ENCODE data around the gene SPATA6L. TPM values are rescaled to one million over a fixed set of nuclear protein-coding genes. Genes with fewer than 3 reads are reported as not detected.

The SPATA6L gene
- total and polyA plus RNA-seq, 2 of the 13 experiments (the other 11 are each of a cell fraction or from before 2014, with no cell fraction given), result 1.1 to 1.9 TPM

DNA sequence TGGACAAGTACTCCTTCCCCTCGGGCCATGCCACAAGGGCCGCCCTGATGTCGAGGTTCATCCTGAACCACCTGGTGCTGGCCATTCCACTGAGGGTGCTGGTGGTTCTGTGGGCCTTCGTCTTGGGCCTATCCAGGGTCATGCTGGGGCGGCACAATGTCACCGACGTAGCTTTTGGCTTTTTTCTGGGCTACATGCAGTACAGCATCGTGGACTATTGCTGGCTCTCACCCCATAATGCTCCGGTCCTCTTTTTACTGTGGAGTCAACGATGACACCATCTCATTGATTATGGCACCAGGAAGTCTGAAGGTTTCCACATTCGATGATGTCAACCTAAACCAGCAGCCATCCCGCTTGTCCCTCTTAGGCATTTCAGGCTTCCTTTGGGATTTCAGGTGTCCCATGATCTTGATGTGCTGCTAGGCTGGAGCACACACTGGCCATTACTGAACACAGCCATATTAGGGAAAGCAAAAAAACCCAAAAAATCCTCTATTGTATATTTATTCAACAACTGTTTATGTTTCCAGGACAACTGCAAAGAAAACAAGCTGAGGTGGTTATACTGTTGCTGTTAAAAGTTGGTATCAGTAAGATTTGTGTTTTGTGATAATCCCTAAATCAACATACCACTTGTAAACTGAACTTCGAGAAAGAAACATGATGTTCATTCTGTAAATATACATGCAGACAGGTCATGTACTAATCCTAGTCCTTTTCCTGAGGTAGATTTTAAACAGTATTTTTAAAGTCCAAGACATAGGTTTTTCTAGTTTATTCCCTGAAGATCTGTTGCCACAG, 3.1 kb downstream of the SPATA6L start (continued):
- TF ChIP-seq ZNF251 (CRISPR knock-in tag; IDR thresholded peaks at IDR 0.05) (no peak), NFIC (IDR thresholded peaks at IDR 0.05; ENCODE audit: low read length) (no peak), MYC (CRISPR knock-in tag; IDR thresholded peaks at IDR 0.05; ENCODE audit: borderline replicate concordance) (0 out of 2 replicates have a peak, but pooled peaks have one; percentile 48), MXD4 (CRISPR knock-in tag; IDR thresholded peaks at IDR 0.05) (no peak), ZNF781 (CRISPR knock-in tag; IDR thresholded peaks at IDR 0.05; ENCODE audit: borderline replicate concordance, not compliant biosample characterization) (peak; percentile 71), ZNF317 (CRISPR knock-in tag; IDR thresholded peaks at IDR 0.05) (no peak; the same call in 1 of the 2 replicates), RARG (CRISPR knock-in tag; IDR thresholded peaks at IDR 0.05; ENCODE audit: low read depth) (no peak), YEATS2 (CRISPR knock-in tag; IDR thresholded peaks at IDR 0.05; ENCODE audit: borderline replicate concordance) (peak; percentile 39; the same call in 1 of the 2 replicates), HNF4A (CRISPR knock-in tag; IDR thresholded peaks at IDR 0.05) (no peak), ETV5 (CRISPR knock-in tag; IDR thresholded peaks at IDR 0.05; ENCODE audit: borderline replicate concordance) (peak; percentile 1; the same call in 1 of the 2 replicates), STAT5B (CRISPR knock-in tag; IDR thresholded peaks at IDR 0.05) (0 out of 2 replicates have a peak, but pooled peaks have one; percentile 7), ZSCAN25 (CRISPR knock-in tag; IDR thresholded peaks at IDR 0.05) (peak; percentile 2; the same call in 1 of the 2 replicates), HMG20B (CRISPR knock-in tag; conservative IDR thresholded peaks at IDR 0.05) (no peak), SALL1 (CRISPR knock-in tag; IDR thresholded peaks at IDR 0.05) (no peak; the same call in 1 of the 2 replicates), ZNF17 (CRISPR knock-in tag; IDR thresholded peaks at IDR 0.05) (no peak)
- TF ChIP-seq, protein P1, sequence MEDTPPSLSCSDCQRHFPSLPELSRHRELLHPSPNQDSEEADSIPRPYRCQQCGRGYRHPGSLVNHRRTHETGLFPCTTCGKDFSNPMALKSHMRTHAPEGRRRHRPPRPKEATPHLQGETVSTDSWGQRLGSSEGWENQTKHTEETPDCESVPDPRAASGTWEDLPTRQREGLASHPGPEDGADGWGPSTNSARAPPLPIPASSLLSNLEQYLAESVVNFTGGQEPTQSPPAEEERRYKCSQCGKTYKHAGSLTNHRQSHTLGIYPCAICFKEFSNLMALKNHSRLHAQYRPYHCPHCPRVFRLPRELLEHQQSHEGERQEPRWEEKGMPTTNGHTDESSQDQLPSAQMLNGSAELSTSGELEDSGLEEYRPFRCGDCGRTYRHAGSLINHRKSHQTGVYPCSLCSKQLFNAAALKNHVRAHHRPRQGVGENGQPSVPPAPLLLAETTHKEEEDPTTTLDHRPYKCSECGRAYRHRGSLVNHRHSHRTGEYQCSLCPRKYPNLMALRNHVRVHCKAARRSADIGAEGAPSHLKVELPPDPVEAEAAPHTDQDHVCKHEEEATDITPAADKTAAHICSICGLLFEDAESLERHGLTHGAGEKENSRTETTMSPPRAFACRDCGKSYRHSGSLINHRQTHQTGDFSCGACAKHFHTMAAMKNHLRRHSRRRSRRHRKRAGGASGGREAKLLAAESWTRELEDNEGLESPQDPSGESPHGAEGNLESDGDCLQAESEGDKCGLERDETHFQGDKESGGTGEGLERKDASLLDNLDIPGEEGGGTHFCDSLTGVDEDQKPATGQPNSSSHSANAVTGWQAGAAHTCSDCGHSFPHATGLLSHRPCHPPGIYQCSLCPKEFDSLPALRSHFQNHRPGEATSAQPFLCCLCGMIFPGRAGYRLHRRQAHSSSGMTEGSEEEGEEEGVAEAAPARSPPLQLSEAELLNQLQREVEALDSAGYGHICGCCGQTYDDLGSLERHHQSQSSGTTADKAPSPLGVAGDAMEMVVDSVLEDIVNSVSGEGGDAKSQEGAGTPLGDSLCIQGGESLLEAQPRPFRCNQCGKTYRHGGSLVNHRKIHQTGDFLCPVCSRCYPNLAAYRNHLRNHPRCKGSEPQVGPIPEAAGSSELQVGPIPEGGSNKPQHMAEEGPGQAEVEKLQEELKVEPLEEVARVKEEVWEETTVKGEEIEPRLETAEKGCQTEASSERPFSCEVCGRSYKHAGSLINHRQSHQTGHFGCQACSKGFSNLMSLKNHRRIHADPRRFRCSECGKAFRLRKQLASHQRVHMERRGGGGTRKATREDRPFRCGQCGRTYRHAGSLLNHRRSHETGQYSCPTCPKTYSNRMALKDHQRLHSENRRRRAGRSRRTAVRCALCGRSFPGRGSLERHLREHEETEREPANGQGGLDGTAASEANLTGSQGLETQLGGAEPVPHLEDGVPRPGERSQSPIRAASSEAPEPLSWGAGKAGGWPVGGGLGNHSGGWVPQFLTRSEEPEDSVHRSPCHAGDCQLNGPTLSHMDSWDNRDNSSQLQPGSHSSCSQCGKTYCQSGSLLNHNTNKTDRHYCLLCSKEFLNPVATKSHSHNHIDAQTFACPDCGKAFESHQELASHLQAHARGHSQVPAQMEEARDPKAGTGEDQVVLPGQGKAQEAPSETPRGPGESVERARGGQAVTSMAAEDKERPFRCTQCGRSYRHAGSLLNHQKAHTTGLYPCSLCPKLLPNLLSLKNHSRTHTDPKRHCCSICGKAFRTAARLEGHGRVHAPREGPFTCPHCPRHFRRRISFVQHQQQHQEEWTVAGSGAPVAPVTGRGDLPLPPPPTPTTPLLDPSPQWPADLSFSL (CRISPR knock-in tag; IDR thresholded peaks at IDR 0.05), result no peak
- TF ChIP-seq, protein P2, sequence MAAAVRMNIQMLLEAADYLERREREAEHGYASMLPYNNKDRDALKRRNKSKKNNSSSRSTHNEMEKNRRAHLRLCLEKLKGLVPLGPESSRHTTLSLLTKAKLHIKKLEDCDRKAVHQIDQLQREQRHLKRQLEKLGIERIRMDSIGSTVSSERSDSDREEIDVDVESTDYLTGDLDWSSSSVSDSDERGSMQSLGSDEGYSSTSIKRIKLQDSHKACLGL (CRISPR knock-in tag; IDR thresholded peaks at IDR 0.05), result 0 out of 2 replicates have a peak, but pooled peaks have one; percentile 71
- TF ChIP-seq, protein P3, sequence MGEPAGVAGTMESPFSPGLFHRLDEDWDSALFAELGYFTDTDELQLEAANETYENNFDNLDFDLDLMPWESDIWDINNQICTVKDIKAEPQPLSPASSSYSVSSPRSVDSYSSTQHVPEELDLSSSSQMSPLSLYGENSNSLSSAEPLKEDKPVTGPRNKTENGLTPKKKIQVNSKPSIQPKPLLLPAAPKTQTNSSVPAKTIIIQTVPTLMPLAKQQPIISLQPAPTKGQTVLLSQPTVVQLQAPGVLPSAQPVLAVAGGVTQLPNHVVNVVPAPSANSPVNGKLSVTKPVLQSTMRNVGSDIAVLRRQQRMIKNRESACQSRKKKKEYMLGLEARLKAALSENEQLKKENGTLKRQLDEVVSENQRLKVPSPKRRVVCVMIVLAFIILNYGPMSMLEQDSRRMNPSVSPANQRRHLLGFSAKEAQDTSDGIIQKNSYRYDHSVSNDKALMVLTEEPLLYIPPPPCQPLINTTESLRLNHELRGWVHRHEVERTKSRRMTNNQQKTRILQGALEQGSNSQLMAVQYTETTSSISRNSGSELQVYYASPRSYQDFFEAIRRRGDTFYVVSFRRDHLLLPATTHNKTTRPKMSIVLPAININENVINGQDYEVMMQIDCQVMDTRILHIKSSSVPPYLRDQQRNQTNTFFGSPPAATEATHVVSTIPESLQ (CRISPR knock-in tag; conservative IDR thresholded peaks at IDR 0.05), result no peak
- TF ChIP-seq, protein P4, sequence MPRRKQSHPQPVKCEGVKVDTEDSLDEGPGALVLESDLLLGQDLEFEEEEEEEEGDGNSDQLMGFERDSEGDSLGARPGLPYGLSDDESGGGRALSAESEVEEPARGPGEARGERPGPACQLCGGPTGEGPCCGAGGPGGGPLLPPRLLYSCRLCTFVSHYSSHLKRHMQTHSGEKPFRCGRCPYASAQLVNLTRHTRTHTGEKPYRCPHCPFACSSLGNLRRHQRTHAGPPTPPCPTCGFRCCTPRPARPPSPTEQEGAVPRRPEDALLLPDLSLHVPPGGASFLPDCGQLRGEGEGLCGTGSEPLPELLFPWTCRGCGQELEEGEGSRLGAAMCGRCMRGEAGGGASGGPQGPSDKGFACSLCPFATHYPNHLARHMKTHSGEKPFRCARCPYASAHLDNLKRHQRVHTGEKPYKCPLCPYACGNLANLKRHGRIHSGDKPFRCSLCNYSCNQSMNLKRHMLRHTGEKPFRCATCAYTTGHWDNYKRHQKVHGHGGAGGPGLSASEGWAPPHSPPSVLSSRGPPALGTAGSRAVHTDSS (CRISPR knock-in tag; conservative IDR thresholded peaks at IDR 0.05), result no peak

Measured in HepG2 (cell line).